Body of pancreas (tissue), 4 donors: ENCODE measurements around the gene ZNF219. TPM values are rescaled to one million over a fixed set of nuclear protein-coding genes. Genes with fewer than 3 reads are reported as not detected.

Experiments
- ATAC-seq: fragments of 150-250 bp; one replicate; pipeline ENCODE4 v1.9.1; 2016
- DNase-seq, 4 donors: peaks; one replicate each; pipeline ENCODE4 v3.0.0-alpha.2; 2019
- H3K27ac ChIP-seq, 4 donors: fragments of 200-600 bp; sonication (generic); 1 replicate in 3 of 4; 2 replicates in 1 of 4; pipeline versions ENCODE4 v1.5.1 to v1.6.1; 2016 to 2019; ENCODE audit warnings: mild to moderate bottlenecking in 1 of 4, mixed read lengths in 1 of 4, moderate library complexity in 1 of 4
- H3K27me3 ChIP-seq, 2 donors: fragments of 200-600 bp; sonication (generic); one replicate each; pipeline ENCODE4 v1.6.0; 2016; ENCODE audit warnings: mild to moderate bottlenecking in 1 of 2
- H3K36me3 ChIP-seq, 2 donors: fragments of 200-600 bp; sonication (generic); replicated peaks in 1 of 2; 2 replicates each; pipeline ENCODE4 v1.5.1; 2016; ENCODE audit warnings: low read depth in 2 of 2; ENCODE audit not compliant: insufficient read depth in 1 of 2
- H3K4me1 ChIP-seq: fragments of 200-600 bp; sonication (generic); one replicate; pipeline ENCODE4 v1.6.0; 2016
- H3K4me3 ChIP-seq, 2 donors: fragments of 200-600 bp; sonication (generic); 1 replicate in 1 of 2; 2 replicates in 1 of 2; pipeline ENCODE4 v1.5.1; 2016 to 2019
- H3K9me3 ChIP-seq, 3 donors: fragments of 200-600 bp; sonication (generic); 1 replicate in 2 of 3; 2 replicates in 1 of 3; pipeline ENCODE4 v1.5.1; 2016
- POLR2A ChIP-seq, 3 donors: fragments of 450-650 bp; IDR thresholded peaks; one replicate each; pipeline ENCODE4 v1.6.1; 2016; ENCODE audit warnings: antibody characterized with exemption in 3 of 3, mild to moderate bottlenecking in 2 of 3
- WGBS, 2 donors: methylation state at CpG; one replicate each; pipeline ENCODE4 v1.1.5; 2017; 5-methylcytosine and 5-hydroxymethylcytosine counted together
- intact Hi-C: fragments of 100-400 bp; cut with DNase I; formaldehyde crosslinking; loops from one replicate; pipeline ENCODE4 v1.15.1; 2023
- total RNA-seq, 2 donors: library from RNA; depleted of rRNA; stranded (reverse); fragments of >200 nt; gene quantifications; one replicate each; pipeline ENCODE4 v1.1.0, GENCODE V29; 2016
- TF ChIP-seq, protein P1 (sequence below), 7 experiments: fragments of 450-650 bp in 4 of 7; fragments of 200-600 bp in 3 of 7; sonication (generic) in 3 of 7; IDR thresholded peaks; one replicate each; pipeline ENCODE4 v1.5.1; 2016 to 2019; ENCODE audit warnings: antibody characterized with exemption in 7 of 7

The ZNF219 gene
- total RNA-seq, 2 donors from 2014 or later = 28.3 to 39.2 TPM

DNA sequence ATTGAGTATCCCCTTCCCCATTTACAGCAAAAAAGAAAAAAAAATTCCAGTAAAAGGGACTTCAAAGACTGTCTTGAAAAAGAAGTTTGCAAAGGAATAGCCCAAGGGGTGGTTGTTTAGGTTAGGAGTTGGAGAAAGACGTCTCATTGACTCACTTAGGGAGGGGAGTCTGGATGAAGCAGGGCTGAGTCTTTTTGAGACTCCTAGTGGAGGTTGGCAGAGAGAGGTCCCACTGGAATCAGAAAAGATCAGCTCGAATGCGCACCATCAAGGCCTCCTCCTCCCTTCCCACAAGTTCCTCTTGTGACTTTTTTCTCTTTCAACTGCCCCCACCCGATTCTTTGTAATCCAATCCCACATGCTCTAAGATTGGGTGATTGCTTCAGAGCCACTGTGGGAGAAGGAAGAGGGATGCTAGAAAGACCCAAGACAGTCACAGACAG, 26.4 kb downstream of the ZNF219 start:
- TF ChIP-seq POLR2A (IDR thresholded peaks at IDR 0.05) = no peak
- TF ChIP-seq, protein P1, sequence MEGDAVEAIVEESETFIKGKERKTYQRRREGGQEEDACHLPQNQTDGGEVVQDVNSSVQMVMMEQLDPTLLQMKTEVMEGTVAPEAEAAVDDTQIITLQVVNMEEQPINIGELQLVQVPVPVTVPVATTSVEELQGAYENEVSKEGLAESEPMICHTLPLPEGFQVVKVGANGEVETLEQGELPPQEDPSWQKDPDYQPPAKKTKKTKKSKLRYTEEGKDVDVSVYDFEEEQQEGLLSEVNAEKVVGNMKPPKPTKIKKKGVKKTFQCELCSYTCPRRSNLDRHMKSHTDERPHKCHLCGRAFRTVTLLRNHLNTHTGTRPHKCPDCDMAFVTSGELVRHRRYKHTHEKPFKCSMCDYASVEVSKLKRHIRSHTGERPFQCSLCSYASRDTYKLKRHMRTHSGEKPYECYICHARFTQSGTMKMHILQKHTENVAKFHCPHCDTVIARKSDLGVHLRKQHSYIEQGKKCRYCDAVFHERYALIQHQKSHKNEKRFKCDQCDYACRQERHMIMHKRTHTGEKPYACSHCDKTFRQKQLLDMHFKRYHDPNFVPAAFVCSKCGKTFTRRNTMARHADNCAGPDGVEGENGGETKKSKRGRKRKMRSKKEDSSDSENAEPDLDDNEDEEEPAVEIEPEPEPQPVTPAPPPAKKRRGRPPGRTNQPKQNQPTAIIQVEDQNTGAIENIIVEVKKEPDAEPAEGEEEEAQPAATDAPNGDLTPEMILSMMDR (IDR thresholded peaks at IDR 0.05) = no peak
- 41 to 46% methylated on average over 4 of the region's 4 CpGs for WGBS, 2 donors
- Histone ChIP-seq H3K9me3 (no peaks in the 10 kb centered on the region), H3K4me1 (peaks cover 34% of the 10 kb centered on the region), H3K36me3 (peaks cover 0 to 2% of the 10 kb centered on the region in 2 donors), H3K4me3 (no peak overlapping the region), H3K27me3 (no peaks in the 10 kb centered on the region), H3K27ac (peak overlapping the region in 3 of 4 donors; percentile 84 to 90 (median 89))
- DNase-seq (peak in 1 of 4 donors; percentile 51), ATAC-seq (no peak)
- intact Hi-C loops = no loop called here

DNA sequence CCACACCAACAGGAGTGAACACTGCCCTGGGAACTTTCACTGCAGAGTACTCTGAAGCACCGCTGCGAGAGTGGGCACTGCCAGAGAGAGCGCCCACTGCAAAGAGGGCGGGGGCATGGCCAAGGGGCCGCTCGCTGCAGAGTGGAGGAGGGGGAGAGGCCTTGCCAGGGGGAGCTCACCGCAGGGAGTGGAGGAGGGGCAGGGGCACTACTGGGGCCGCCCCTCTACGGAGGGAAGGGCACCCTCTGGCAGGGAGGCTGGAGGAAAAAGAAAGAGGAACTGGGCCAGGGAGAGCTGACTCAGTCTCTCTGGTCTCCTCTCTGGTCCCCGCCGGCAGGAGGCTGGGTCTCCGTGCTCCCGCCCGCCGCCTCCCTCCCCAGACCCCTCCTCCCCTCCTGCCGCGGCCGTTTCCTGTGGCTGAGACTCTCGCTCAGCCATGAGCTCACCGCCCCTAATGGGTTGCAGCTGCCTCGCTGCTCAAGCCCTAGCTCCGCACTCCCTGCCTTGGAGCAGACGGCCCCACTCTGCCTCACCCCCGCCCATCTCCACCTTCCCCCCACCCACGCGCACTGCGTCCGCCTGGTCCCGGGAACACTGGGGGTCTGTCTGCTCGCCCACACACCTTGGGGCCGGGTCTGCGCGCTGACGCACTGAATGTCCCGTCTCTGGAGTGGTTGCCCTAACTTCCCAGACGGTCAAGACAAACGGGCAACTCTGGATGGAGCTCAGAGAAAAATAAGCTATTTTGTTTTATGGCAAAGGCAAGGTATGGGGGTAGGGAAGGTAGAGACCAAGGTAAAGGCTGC, 27.0 kb downstream of the ZNF219 start:
- intact Hi-C loops = no loop called here
- Histone ChIP-seq H3K27me3 (no peaks in the 10 kb centered on the region), H3K27ac (peak overlapping the region; percentile 78 to 90 (median 86)), H3K4me3 (peak overlapping the region; percentile 69 to 76), H3K4me1 (peaks cover 34% of the 10 kb centered on the region), H3K36me3 (peaks cover 0 to under 1% of the 10 kb centered on the region in 2 donors), H3K9me3 (no peaks in the 10 kb centered on the region)
- ATAC-seq (peak; percentile 57), DNase-seq (peak; percentile 70 to 85 (median 80))
- TF ChIP-seq, protein P1 (IDR thresholded peaks at IDR 0.05) = peak in 1 of 7 experiments; percentile 5
- TF ChIP-seq POLR2A (IDR thresholded peaks at IDR 0.05) = peak in 2 of 3 donors; percentile 27 to 56
- WGBS, 2 donors = 0% methylated on average over 12 to 37 of the region's 37 CpGs

DNA sequence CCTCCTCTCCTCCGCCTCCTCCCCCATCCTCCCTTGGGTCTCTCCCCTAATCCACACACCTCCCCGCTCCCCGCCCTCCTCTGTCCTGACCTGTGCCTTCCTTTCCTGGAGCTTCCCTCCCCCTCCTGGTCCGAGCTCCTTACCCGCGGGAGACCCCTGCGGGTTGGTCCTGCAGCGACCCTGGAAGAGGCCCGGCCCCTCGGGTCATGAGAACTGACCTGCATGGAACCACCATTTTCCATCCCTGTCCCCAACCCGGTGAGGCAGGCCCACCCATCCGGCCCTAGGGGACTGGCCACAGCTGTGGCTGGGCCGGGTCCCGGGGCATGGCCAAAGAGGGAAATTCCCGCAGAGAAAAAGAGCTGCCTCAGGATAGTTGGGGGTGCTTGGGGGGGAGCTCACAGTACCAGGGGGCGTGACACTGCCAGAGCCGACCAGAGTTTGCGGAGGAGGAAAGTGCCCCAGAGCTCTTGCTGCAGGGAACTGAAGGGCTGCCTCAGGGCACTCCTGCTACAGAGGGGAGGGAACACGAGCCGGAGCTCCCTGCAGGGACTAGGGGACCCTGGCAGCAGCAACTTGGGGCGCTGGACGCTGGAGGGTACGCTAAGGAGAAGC, 27.7 kb downstream of the ZNF219 start:
- Histone ChIP-seq H3K36me3 (no peaks in the 10 kb centered on the region), H3K27ac (peak overlapping the region; percentile 78 to 90 (median 86)), H3K27me3 (no peaks in the 10 kb centered on the region), H3K9me3 (no peaks in the 10 kb centered on the region), H3K4me3 (peak overlapping the region; percentile 69 to 76), H3K4me1 (peaks cover 34% of the 10 kb centered on the region)
- TF ChIP-seq, protein P1 (IDR thresholded peaks at IDR 0.05) = no peak
- no peak for TF ChIP-seq POLR2A (IDR thresholded peaks at IDR 0.05)
- ATAC-seq (peak; percentile 10), DNase-seq (peak; percentile 44 to 51 (median 46))
- 0 to 1% methylated on average over 19 to 23 of the region's 23 CpGs for WGBS, 2 donors
- intact Hi-C loops = no loop called here

DNA sequence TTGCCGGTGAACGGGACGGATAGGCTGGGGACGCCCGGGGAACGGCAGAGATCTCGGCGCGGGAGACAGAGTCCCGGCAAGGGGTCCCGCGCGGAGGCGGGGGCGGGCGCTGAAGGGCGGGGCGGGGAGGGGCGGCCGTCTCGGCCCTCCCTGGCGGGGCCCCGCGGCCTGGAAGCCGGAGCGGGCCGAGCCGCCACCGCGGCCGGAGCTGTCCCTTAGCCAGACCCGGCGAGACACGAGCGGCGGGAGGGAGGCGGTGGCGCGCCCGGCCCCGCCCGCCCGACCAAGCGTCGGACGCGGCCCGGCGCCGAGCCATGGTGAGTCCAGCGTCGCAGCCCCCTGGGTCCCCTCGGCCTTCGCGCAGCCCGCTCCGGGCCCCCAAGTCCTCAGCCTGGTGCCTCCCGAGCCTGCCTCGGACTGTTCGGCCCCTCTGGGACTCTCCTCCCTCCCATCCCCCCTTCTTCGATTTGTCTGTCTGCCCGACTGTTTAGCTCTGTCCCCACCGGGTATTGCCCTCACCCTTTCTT, 28.3 kb downstream of the ZNF219 start, which contains the start of gene ARHGEF40:
Gene ARHGEF40, plus strand, starts transcription at position 222 of the 527 bp plus-strand sequence. Its CDS starts 93 bp downstream, at position 315.
- peak within 1 kb of the TSS; percentile 78 to 90 (median 86) for H3K27ac ChIP-seq
- H3K36me3 ChIP-seq = no peaks in the 10 kb centered on the region
- H3K27me3 ChIP-seq = no peaks in the 10 kb centered on the region
- H3K4me1 ChIP-seq = peaks cover 34% of the 10 kb centered on the region
- no peaks in the 10 kb centered on the region for H3K9me3 ChIP-seq
- DNase-seq (peak; percentile 72 to 81 (median 78)), ATAC-seq (peak; percentile 73)
- TF ChIP-seq POLR2A (IDR thresholded peaks at IDR 0.05) = peak in 1 of 3 donors; percentile 42
- TF ChIP-seq, protein P1 (IDR thresholded peaks at IDR 0.05) = no peak
- intact Hi-C loops = no loop called here
- WGBS, 2 donors = 1% methylated on average over 5 to 62 of the region's 63 CpGs
- peak within 1 kb of the TSS; percentile 69 to 76 for H3K4me3 ChIP-seq
